AG10803 (cell line): ENCODE results near the gene LRRC36.
A peak's percentile ranks its signal among the peaks of the same experiment; 100 is the strongest.

Experiments used
- DNase-seq: peaks from one replicate; pipeline ENCODE4 v3.0.0; 2010; ENCODE audit warnings: low read depth
- H3K4me3 ChIP-seq: 2 replicates; pipeline ENCODE4 v1.5.1; 2011; ENCODE audit warnings: mild to moderate bottlenecking, low read length, control low read depth
- TF ChIP-seq, protein P1 (sequence below): conservative IDR thresholded peaks from 2 replicates; pipeline ENCODE4 v1.5.1; 2011; ENCODE audit warnings: mild to moderate bottlenecking, low read length, control low read depth, inconsistent platforms

LRRC36 gene

DNA sequence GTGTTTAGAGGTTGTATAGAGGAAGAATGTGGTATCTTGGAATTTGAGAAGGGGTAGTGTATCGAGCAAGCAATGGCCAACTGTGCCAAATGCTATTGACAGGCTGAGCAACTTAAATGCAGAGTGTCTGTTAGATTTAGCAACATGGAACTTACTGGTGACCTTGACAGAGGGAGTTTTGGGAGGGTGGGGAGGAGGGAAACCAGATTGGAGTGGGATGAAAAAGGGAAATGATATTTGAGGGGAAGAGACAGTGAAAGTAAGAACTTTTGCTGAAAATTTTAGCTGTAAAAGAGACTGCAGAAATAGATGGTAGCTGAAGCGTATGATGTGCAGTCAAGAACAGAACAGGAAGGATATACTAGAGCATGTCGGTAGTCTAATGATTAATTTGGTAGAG is 1.1 kb downstream of the LRRC36 start:
- TF ChIP-seq, protein P1, sequence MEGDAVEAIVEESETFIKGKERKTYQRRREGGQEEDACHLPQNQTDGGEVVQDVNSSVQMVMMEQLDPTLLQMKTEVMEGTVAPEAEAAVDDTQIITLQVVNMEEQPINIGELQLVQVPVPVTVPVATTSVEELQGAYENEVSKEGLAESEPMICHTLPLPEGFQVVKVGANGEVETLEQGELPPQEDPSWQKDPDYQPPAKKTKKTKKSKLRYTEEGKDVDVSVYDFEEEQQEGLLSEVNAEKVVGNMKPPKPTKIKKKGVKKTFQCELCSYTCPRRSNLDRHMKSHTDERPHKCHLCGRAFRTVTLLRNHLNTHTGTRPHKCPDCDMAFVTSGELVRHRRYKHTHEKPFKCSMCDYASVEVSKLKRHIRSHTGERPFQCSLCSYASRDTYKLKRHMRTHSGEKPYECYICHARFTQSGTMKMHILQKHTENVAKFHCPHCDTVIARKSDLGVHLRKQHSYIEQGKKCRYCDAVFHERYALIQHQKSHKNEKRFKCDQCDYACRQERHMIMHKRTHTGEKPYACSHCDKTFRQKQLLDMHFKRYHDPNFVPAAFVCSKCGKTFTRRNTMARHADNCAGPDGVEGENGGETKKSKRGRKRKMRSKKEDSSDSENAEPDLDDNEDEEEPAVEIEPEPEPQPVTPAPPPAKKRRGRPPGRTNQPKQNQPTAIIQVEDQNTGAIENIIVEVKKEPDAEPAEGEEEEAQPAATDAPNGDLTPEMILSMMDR = no peak
- H3K4me3 ChIP-seq = no peak overlapping the region
- DNase-seq = no peak

DNA sequence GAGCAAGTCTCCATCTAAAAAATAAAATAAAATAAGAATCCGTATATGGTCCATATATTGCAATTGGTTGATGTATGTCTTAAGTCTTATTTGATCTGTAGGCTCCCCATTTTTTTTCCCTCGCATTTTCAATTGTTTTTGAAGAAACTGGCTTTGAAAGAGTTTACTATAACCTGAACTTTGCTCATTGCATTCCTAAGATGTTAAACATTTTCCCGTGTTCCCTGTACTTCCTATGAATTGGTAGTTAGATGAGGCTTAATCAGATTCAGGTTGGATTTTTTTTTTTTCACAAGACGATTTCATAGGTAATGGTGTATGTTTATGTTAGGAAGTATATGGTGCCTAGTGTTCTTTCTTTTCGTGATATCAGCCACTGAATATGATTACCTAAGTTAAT is 3.3 kb downstream of the LRRC36 start:
- DNase-seq = no peak
- TF ChIP-seq, protein P1 = no peak
- H3K4me3 ChIP-seq = no peak overlapping the region

DNA sequence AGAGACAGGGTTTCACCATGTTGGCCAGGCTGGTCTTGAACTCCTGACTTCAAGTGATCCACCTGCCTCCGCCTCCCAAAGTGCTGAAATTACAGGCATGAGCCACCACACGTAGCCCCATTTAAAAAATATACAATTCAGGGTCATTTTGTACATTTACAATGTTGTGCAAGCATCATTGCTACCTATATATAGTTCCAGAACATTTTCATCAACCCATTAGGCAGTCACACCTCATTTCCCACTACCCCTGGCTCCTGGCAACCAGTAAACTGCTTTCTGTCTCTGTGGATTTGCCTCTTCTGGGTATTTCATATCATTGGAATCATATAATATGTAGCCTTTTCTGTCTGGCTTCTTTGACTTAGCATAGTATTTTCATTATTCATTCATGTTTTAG is 6.7 kb downstream of the LRRC36 start:
- DNase-seq = no peak
- H3K4me3 ChIP-seq = no peak overlapping the region
- TF ChIP-seq, protein P1 = no peak

DNA sequence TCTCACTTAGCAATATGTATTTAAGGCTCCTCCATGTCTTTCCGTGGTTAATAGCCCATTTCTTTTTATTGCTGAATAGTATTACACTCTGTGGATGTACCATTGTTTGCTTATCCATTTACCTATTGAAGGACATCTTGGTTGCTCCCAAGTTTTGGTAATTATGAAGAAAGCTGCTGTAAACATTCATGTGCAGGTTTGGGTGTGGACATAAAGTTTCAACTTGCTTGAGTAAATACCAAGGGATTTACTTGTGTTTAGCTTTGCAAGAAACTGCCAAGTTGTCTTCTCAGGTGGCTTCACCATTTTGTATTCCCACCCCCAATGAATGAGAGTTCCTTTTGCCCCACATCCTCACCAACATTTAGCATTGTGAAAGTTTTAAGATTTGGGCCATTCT is 9.5 kb downstream of the LRRC36 start:
- no peak overlapping the region for H3K4me3 ChIP-seq
- no peak for DNase-seq
- TF ChIP-seq, protein P1 = no peak

DNA sequence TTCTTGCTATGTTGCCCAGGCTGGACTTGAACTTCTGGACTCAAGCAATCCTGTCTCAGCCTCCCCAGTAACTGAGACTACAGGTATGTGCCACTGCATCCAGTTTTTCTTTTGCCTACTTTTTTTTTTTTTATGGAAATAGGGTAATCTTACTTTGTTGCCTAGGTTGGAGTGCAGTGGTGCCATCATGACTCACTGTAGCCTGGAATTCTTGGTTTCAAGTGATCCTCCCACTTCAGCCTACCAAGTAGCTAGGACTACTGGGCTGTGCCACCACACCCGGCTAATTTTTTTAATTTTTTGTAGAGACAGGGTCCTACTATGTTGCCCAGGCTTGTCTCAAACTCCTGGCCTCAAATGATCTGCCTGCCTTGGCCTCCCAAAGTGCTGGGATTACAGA is 10.0 kb downstream of the LRRC36 start:
- TF ChIP-seq, protein P1 = no peak
- H3K4me3 ChIP-seq = no peak overlapping the region
- DNase-seq = no peak

DNA sequence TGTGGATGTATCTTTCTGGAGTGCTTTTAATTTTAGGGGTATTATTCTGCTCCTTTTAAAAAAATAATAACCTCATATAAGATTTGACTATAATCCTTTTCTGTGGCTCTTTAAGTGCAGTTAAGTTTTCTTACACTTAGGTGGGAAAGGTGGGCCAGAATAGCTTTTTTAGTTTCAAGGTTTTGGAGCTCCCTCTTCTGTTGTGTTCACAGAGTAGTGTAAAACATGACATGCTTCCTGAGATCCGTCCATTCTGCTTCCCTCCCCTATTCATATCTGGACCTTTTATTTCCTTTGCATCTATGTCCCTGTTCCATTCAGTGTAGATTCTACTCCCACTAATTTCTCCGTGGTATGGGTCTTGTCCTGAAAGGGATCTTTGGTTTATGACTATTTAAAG is 12.8 kb downstream of the LRRC36 start:
- TF ChIP-seq, protein P1 = peak; percentile 47
- peak; percentile 36 for DNase-seq
- no peak overlapping the region for H3K4me3 ChIP-seq

DNA sequence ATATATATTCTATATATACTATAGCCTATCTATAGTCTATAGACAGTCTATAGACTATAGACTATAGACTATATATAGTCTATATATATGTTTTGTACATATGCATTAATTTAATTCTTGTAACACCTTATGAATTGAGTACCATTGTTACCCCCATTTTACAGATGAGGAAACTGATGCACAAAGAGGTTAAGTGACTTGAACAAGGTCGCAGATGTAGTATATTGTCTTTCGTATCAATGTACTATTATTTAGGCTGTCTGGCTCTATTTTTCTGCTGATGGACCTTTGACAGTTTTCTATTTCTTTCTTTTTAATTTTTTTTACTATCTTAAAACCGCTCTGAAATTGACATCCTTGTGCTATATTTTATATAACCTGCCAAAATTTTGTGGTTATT is 14.6 kb downstream of the LRRC36 start:
- H3K4me3 ChIP-seq = no peak overlapping the region
- DNase-seq = no peak
- TF ChIP-seq, protein P1 = no peak
